Inferior parietal cortex (tissue), 1 donor: Measurements from ENCODE around the gene GSTM5.
"Not testable (repeated sequence)": the region's sequence is repeated elsewhere in the genome, so short reads cannot be mapped to it uniquely, and the experiment has no call there.

ENCODE experiments used
- DNase-seq: peaks from one replicate; pipeline ENCODE4 v3.0.0-alpha.2; 2016; ENCODE audit errors: extremely low spot score

Gene GSTM5

DNA sequence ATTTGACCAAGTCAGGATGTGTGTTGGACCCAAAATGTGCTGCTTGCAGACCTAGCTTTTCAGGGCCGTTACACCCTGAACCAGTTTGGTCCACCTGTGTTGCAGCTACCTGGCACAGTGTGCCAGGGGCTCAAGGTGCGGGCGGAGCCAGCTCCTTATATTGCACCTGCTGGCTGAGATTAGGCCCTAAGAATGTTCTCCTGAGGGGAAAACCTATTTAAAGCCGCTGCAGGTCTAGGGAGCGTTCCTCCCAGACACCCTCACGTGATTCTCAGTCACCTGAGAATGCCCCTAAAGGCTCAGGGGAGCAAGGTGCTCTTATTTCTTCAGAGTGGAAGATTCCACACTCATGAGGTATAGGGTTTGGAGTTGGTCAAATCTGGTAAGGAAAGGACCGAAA is 16.8 kb downstream of the GSTM5 start:
- no peak for DNase-seq

DNA sequence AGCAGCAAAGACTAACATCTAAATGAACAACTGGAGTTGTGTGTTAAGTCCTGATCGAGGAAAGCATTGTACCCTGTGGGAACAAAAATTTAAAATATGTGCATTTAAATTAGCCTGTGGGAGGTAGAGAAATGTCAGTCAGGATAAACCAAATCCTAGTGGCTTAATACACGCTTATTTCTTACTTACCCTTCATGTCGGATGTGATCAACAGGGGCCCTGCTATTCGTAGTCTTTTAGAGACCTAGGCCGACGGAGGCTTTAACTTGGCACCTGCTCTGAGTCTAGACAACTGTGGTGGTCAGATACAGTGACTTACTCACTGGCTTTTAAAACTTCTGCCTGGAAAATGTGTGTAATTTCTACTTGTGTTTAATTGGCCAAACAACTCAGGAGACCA is 18.6 kb downstream of the GSTM5 start:
- DNase-seq = no peak

DNA sequence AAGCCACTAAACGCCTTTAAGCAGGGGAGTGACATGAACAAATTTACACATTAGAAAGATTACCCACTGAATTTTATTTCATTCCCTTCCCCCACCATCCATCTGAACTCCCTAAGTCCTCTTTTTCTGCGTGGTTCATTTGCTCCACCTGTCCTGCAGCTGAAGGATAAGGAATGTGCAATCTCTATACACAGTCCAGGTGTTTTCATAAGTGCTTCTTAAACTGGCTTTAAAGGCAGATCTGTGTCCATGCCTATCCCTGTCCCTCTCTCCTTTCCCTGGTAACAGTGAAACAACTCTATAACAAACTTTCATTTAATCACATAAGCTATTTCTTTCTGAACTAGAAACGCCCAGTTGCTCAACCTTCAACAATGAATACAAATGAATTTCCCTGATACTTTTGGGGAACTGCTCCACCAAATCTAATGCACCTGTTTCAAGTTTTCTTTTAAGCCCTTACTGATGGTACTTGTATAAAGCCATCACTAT is 20.4 kb downstream of the GSTM5 start:
- DNase-seq = no peak

DNA sequence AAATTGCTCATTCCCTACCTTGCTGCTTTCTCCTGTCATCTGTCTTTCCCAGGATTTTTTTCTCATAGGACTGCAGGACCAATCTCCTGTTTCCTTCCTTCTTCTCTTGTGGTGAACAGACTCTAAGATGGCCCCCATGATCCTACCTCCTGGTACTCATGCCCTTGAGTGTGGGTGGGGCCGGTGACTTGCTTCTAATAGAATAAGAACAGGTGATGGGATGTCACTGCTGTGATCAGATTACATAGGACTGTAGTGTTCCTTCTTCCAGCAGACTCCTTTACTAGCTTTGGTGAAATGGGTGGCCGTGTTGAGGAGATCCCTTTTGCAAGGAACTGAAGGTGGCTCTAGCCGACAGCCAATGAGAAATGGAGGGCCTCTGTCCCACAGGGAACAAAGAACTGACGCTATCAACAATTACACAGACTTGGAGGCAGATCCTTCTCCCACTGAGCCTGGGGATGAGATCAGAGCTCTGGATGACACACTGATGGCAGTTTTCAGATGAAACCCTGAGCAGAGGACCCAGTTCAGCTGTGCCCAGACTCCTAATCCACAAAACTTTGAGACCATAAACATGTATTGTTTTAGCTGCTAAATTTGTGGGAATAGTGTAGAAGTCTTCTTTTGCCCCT is 21.3 kb downstream of the GSTM5 start:
- DNase-seq = no peak

DNA sequence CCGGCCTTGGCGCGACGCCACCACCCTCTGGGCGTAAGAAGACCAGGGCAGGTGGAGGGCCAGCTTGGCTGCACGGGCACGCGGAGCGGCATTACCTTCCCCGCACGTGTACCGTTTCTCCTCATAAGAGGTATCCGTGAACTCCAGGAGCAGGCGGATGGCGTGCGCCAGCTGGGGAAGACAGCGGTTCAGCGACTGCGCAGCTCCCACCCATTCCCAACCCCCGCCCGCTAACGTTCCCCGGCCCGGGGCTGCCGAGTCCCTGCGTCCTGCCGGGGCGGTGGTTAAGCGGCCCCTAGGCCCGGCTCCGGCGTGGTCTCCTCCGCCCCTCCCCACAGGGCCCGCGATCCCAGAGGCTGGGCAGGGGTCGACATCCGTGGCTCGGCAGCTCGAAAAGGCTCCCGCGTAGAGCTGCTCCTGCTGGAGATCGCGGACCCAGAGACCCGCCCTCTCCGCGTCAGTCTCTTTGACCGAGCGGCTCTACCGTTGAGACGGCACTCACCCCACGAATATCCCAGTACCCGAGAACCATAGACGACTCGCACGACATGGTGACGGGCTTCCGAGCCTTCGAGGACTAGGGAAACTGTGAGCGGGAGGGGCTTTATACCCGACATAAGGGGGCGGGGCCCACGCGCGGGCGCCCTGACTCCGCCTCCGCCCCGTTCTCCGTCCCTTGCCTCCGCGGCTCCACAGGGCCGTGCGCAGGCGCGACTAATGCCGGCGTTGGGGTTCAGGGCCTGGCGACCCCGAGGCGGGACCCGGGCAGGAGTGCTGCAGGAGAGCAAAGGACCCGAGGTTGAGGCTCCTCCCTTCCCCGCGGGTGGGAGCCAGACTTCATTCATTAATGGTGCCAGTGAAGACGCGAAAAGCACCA is 27.9 kb downstream of the GSTM5 start:
- DNase-seq = peak; percentile 77

DNA sequence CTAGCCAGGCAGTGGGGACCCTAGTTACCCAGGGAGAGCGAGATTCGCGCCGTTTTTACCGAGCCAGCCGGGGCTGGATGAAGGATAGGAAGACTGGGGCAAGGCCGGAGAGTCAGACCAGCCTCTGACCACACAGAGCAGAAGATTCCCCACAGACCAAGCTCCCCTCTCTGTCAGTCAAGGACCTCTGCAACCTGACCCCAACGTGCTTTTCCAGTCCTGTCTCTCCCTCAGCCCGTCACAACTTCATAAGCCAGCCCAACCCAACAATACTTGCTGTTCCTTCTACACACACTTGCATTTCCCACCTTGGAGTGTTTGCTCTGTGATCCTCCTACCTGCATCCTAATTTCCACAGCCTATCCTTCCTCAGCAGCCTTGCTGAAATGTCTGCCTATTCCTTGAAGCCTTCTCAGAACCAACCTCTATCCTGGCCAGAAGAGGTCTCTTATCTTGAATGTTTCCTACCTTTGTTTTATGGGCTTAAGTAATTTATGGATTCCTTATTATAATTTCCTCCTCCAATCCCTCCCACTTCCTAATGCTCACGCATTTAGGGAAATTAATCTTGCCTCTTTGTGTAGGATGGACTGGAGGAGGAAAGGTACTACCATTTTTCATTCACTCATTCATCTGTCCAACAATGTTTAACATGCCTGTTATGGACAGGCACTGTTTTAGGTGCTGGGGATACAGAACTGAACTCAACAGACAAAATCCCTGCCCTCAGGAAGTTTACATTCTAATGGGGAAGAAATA is 28.7 kb downstream of the GSTM5 start, which contains the start of gene GSTM3:
GSTM3 (minus strand) TSS at position 424 of the 759 bp plus-strand sequence. CDS start 751 bp downstream, outside the sequence.
- no peak for DNase-seq

DNA sequence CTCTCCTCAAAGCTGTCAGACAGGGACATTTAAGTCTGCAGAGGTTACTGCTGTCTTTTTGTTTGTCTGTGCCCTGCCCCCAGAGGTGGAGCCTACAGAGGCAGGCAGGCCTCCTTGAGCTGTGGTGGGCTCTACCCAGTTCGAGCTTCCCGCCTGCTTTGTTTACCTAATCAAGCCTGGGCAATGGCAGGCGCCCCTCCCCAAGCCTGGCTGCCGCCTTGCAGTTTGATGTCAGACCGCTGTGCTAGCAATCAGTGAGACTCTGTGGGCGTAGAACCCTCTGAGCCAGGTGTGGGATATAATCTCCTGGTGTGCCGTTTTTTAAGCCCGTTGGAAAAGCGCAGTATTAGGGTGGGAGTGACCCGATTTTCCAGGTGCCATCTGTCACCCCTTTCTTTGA is 36.3 kb downstream of the GSTM5 start:
- not testable (repeated sequence) for DNase-seq

DNA sequence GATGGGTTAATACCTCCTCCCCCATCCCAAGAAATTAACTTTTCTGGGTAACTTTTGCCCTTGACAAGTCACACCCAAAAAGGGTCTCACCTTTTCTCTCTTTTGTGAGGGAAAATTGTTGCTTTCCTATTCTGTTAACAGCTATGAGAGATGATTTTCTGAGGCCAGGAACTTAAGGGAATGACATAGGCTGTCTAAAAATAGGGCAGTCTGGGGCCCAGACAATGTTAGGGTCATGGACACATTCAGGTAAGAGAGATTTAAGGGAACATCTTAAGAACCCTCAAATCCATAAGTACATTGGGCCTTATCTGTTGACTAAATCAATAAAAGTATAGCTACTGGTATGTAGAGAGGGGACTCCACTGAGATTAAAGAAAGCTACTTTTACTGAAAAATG is 37.2 kb downstream of the GSTM5 start:
- no peak for DNase-seq

DNA sequence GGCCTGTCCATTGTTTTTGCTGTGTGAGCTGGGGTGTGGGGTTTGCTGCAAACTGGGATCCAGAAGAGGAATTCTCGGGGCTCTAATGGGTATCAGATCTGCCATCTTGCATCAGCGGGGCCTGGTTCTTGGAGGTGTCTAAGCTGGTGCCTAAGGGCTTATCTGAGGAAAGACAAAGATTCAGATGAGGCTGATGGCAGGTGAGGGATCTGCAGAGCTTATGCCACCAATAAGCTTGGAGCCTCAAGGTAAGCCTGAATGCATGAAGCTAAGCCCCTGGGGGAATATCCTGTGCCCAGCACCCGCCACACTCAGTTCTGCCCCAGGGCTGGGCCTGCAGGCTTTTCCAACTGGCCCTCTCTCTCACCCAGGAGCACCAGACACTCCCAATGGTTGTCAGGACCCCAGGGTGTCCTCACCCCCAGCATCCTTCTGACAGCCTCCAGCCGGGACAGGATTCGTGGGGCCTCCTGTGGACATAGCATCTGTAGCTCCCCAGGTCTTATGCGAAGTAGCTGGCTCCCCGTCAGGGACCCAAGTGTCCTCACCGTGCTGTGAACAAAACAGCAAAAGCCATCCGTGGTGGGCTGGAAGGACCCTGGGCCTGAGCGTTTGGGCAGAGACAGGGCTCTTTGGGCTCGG is 38.3 kb downstream of the GSTM5 start:
- DNase-seq = no peak

DNA sequence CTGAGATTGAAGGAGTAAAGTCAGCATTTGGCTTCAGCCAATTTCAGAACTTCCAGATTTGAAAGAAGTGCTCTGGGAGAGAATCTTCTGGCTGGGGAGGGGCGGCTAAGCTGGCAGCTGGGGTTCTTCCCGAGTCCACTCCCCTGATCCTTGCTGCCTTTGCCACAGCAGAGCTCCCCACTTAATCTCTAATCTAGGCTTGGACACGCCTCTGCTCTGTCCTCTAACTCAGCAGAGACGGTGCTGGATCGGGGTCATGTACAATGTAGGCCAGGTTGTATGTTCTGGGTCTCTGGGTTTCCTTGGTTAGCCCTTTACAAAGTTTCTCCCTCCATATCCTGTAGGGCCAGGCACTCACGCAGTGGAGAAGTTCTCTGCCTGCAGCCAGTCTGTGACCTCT is 38.9 kb downstream of the GSTM5 start:
- DNase-seq = no peak

DNA sequence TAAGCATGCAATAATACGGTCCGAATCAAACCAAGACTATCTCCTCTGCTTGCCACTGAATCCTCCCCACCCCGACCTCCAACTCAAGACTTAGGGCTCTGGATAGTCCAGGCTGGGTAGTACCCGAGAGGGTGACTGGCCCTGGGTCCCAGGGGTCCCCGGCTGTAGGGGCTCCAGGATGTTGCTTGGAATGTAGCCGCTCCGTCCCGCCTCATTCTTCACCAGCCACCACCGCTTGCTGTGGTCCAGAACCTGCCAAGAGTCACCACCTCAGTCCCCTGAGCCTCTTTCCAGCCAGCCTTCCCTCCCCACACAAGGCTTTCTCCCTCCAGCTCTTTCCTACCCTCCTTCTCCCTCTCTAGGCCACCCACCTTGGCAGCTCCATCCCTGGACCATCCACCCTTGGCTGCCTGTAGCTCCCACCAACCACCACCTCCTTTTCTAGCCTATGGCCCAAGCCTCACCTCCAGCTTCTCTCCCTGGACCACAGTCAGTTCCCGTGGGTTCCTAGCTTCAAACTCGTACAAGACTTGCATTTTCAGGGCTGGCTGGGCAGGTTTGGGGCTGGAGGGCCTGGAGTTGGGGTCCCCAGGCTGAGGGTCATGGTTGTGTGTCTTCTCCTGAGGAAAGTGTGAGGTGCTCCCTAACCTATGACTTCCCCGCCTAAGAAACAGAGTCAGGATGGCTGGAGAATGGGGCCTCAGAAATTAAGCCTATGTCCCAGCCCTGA is 39.6 kb downstream of the GSTM5 start:
- no peak for DNase-seq

DNA sequence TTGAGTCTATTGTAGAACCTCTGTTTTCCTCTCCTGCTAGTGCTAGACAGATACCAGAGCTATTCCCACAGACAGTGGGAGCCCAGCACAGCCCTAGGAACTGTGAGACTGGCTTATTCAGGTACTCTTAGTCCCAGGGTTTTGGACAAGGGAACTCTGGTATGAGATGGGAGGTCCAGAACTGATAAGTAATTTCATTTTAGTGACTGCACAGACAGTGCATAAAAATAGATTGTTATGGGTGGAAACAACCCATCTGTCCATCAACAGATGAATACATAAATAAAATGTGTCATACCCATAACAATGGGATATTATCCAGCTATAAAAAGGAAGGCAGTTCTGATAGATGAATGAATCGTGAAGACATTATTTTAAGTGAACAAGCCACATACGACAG is 42.7 kb downstream of the GSTM5 start:
- no peak for DNase-seq

DNA sequence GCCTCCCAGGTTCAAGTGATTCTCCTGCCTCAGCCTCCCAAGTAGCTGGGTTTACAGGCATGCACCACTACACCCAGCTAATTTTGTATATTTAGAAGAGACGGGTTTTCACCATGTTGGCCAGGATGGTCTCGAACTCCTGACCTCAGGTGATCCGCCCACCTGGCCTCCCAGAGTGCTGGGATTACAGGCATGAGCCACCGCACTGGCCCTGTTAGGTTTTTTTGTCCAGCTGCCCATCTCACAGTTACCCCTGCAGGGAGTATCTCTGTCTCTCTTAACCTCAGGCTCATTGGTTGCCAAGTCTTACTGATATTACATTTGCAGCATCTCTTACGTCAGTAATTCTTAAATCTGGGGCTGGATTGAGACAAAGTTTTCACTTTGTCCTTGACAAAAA is 44.3 kb downstream of the GSTM5 start:
- not testable (repeated sequence) for DNase-seq

DNA sequence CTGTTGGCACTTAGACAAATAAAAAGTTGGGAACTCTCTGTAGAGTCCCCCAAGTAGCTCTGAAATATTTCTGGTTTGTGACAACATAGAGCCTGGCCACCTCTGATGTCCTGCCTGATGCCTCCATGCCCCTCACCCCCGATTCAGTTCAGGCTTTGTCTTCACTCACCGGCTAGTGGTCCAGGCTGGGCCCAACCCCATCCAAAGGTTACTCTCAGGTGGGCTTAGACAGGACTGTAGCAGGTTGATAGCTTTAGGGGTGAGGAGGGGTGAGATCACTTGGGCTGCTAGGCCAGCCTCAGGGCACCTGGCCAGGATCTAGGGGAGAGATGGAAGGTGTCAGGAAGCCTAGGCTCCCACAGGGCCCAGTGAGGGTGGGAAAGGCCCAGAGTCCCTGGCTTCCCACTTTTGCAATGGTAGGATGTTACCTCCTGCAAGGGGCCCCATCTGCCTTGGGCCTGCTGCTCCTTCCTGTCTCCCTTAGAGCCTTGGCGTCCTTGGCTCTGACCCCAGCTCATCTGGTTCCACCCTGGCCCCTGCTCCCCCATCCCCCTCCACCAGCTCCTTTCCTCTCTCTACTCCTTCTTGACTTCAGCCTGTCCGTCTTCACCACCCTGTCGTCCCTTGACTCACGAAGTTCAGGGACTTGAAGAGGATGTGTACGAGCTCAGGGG is 44.9 kb downstream of the GSTM5 start:
- DNase-seq = no peak

DNA sequence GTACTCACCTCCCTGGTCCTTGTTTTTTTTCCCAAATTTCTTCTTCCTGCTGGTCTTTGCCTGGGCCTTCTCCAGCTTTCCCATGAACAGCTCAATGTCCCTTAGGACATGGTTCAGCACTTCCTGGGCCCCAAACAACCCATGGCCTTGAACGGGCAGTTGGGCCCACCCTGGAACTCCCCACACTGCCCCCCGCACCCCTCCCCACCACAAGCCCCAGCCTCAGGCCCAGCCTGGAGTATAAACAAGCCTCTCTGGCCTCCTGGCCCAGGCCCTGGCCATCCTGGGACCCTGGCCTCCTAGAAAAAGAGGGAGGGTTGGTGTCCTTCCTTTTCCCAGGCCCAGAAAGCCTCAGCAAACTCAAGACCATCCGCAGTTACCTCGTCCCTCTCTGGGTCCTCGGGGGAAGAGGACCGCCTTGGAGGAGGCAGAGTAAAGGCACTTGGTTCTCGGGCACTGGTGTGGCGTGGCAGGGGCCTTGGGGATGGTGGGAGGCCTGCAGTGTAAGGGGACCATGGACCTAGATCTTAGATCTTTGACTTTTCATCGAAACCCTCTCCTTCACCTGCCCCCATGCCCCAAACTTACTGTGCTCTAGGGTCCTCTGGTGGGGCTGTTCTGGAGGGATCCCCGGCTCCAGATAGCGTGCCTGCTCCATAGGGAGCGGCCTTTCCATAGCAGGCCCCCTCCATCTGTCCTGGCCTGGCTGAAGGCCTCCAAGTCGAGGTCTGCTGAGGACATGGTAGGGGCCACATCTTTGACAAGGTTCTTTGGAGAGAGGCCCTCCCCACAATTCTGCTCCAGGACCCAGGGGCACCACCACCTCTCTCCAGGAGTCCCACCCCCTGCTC is 46.1 kb downstream of the GSTM5 start:
- no peak for DNase-seq

DNA sequence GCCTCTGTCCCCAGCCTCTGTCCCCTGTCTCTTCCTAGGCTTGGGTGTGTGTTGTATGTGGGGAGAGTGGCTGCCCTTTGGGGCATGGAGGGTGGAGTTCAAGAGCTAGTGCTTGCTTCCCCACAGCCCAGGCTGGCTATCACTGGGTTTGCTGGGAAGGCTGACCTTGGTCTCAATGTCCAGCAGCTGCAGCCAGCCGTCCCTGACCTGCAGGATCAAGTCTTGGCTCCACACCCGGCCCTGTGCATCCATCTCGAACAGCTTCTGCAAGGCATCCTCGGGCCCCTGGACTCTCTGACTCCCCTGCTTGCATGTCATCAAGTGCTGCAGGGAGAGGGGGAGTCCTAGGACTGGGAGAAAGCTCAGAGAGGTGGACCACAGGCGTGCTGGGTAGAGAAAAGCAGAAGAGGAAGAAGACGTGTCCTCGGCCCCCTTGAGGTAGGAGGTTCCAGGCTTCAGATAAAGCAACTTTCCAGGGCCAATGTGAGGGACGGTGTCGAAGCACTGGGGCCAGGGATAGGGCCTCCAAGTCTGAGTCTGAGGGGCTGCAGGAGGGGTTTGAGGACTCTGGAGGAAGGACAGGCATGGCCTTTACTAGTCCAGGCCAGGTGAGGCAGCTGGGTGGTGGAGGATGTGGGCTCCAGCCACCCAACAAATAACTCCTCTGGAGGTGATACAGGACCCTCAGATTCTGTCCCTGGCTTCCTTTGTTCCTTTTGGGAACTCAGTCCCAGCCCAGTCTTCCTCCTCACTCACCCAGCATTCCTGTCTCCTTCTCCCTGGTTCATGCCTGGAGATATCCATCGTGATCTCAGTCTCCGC is 47.7 kb downstream of the GSTM5 start:
- no peak for DNase-seq

DNA sequence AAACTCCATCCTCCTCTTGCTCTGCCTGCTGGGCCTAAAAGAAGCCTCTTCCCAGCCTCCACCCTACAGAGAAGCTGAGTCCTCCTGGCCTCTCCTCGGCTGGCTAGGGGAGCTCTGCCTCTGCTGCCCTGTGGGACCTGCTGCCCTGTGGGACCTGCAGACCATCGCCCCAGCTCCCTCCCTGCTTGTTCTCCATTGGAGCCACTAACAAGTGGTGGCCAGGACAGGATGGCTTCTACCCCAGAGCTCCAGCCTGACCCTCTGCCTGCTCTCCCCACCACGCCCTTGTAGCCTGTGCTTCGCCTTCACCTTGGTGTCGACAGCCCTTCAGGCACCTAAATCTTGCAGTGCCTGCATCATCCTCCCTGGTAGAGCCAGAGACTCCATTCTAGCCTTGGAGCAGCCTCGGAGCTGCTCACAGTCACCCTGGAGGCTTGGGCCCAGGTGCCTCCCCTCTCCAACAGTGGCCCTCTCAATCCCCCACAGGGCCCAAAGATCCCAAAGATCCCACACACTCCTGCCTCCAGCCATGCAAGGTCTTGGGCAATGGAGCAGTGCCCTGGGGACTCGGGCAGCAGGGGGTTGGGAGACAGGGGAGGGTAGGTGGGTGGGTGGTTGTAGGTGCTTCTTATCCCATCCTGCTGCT is 48.7 kb downstream of the GSTM5 start:
- no peak for DNase-seq
